HCT116 (cell line): ENCODE measurements around the gene ADK. TPM values are rescaled to one million over a fixed set of nuclear protein-coding genes. Genes with fewer than 3 reads are reported as not detected.

Source experiments
- ATAC-seq: fragments of 200-7000 bp; cut with Tn5 transposase; 2 replicates; pipeline ENCODE4 v1.9.1; 2020; ENCODE audit warnings: mild to moderate bottlenecking, moderate library complexity
- BruUV-seq: library from RNA; stranded (reverse); fragments of 400-500 nt; replicated peaks from 2 replicates; lab custom pipeline; 2021; lab: Mats Ljungman, UMichigan
- CTCF ChIA-PET: fragments of 300-600 bp; sonication (Branson Sonifier 250); formaldehyde crosslinking; loops from one replicate; lab custom pipeline; 2021; ENCODE audit warnings: antibody characterized with exemption; lab: Charles Lee
- POLR2A ChIA-PET: fragments of 300-600, 350-600 bp; sonication (Branson Sonifier 250); formaldehyde crosslinking; loops from one replicate; lab custom pipeline; 2021; ENCODE audit warnings: antibody characterized with exemption; lab: Charles Lee
- RAD21 ChIA-PET, 2 experiments: fragments of 300-600 bp; sonication (Branson Sonifier 250); formaldehyde crosslinking; loops; one replicate each; lab custom pipeline; 2023; ENCODE audit warnings: low total read pairs in 2 of 2; ENCODE audit not compliant: uncharacterized antibody in 2 of 2, unreplicated experiment in 2 of 2, low non-redundant PET in 1 of 2; lab: Charles Lee
- DNase-seq: peaks from one replicate; pipeline ENCODE4 v3.0.0-alpha.2; 2010; ENCODE audit warnings: low read depth, low spot score
- H2AFZ ChIP-seq: fragments of 200-600 bp; shearing (Covaris generic), sonication (generic); 2 replicates; pipeline ENCODE4 v1.6.1; 2017; ENCODE audit warnings: low read depth, mixed run types, mixed read lengths, antibody characterized with exemption, low read length; ENCODE audit not compliant: poor library complexity, severe bottlenecking
- H3K27ac ChIP-seq: 2 replicates; pipeline ENCODE4 v1.5.1; 2012; ENCODE audit warnings: low read depth, low read length
- H3K27me3 ChIP-seq: fragments of 200-600 bp; sonication (generic); 2 replicates; pipeline ENCODE4 v1.6.1; 2016; ENCODE audit warnings: mixed run types, low read length, mixed read lengths; ENCODE audit not compliant: insufficient read depth
- H3K36me3 ChIP-seq, 2 experiments: fragments of 200-500 bp in 1 of 2; fragments of 200-600 bp in 1 of 2; sonication (Bioruptor generic) in 1 of 2; sonication (generic) in 1 of 2; 2 replicates each; pipeline versions ENCODE4 v1.5.1 to v1.6.1; 2014 to 2016; ENCODE audit warnings: low read length in 2 of 2, inconsistent platforms in 1 of 2, mixed read lengths in 1 of 2, mixed run types in 1 of 2; ENCODE audit not compliant: insufficient read depth in 2 of 2, control insufficient read depth in 1 of 2
- H3K4me1 ChIP-seq, 2 experiments: fragments of 200-600 bp in 1 of 2; sonication (generic) in 1 of 2; 2 replicates each; pipeline versions ENCODE4 v1.5.1 to v1.6.1; 2012 to 2017; ENCODE audit warnings: low read length in 2 of 2, inconsistent platforms in 1 of 2, mild to moderate bottlenecking in 1 of 2, mixed read lengths in 1 of 2, mixed run types in 1 of 2, moderate library complexity in 1 of 2; ENCODE audit not compliant: insufficient read depth in 2 of 2, control insufficient read depth in 1 of 2
- H3K4me2 ChIP-seq: fragments of 200-600 bp; sonication (generic); 2 replicates; pipeline ENCODE4 v1.6.1; 2017; ENCODE audit warnings: mixed run types, low read length, mixed read lengths
- H3K4me3 ChIP-seq, 2 experiments: fragments of 200-600 bp in 1 of 2; sonication (generic) in 1 of 2; replicated peaks in 1 of 2; 2 replicates each; pipeline ENCODE4 v1.5.1; 2011 to 2016; ENCODE audit warnings: low read length in 2 of 2, control low read depth in 1 of 2, low read depth in 1 of 2, mild to moderate bottlenecking in 1 of 2, mixed read lengths in 1 of 2, mixed run types in 1 of 2
- H3K79me2 ChIP-seq: fragments of 200-600 bp; sonication (generic); 2 replicates; pipeline ENCODE4 v1.6.1; 2017; ENCODE audit warnings: mild to moderate bottlenecking, mixed run types, low read length, moderate library complexity, mixed read lengths; ENCODE audit not compliant: insufficient read depth
- H3K9ac ChIP-seq: fragments of 200-600 bp; sonication (generic); 2 replicates; pipeline ENCODE4 v1.6.1; 2016; ENCODE audit warnings: low read length, mixed read lengths
- H3K9me2 ChIP-seq: fragments of 200-600 bp; sonication (generic), shearing (Covaris generic); 2 replicates; pipeline ENCODE4 v1.6.1; 2017; ENCODE audit warnings: mixed run types, mild to moderate bottlenecking, moderate library complexity; ENCODE audit not compliant: insufficient read depth
- H3K9me3 ChIP-seq, 2 experiments: fragments of 200-500 bp in 1 of 2; fragments of 200-600 bp in 1 of 2; sonication (Bioruptor generic) in 1 of 2; sonication (generic) in 1 of 2; 2 replicates each; pipeline ENCODE4 v1.6.1; 2014 to 2017; ENCODE audit warnings: low read length in 2 of 2, mixed read lengths in 2 of 2, inconsistent platforms in 1 of 2, low read depth in 1 of 2, mild to moderate bottlenecking in 1 of 2, mixed run types in 1 of 2, moderate library complexity in 1 of 2; ENCODE audit not compliant: control insufficient read depth in 1 of 2, insufficient read depth in 1 of 2
- H4K20me1 ChIP-seq: fragments of 200-600 bp; sonication (generic), shearing (Covaris generic); 2 replicates; pipeline ENCODE4 v1.6.1; 2017; ENCODE audit warnings: mixed run types, mild to moderate bottlenecking, moderate library complexity; ENCODE audit not compliant: insufficient read depth
- CBX3 ChIP-seq: IDR thresholded peaks from 2 replicates; pipeline ENCODE4 v1.6.1; 2012; ENCODE audit warnings: low read depth
- CEBPB ChIP-seq: IDR thresholded peaks from 2 replicates; pipeline ENCODE4 v1.6.1; 2012; ENCODE audit warnings: low read depth
- ELF1 ChIP-seq: IDR thresholded peaks from 2 replicates; pipeline ENCODE4 v1.6.1; 2012; ENCODE audit warnings: low read depth, borderline replicate concordance
- EZH2 ChIP-seq: fragments of 200-600 bp; sonication (generic); IDR thresholded peaks from 2 replicates; pipeline ENCODE4 v1.6.1; 2017; ENCODE audit warnings: antibody characterized with exemption, mixed run types
- EZH2phosphoT487 ChIP-seq: fragments of 200-600 bp; IDR thresholded peaks from 2 replicates; pipeline ENCODE4 v1.6.1; 2018; ENCODE audit warnings: antibody characterized with exemption, borderline replicate concordance
- JUND ChIP-seq: IDR thresholded peaks from 2 replicates; pipeline ENCODE4 v1.6.1; 2012
- POLR2A ChIP-seq: IDR thresholded peaks from 2 replicates; pipeline ENCODE4 v1.7.0; 2011; ENCODE audit warnings: borderline replicate concordance; ENCODE audit not compliant: insufficient read depth, insufficient read length; ENCODE audit errors: extremely low read depth
- SP1 ChIP-seq: IDR thresholded peaks from 2 replicates; pipeline ENCODE4 v1.6.1; 2012; ENCODE audit warnings: low read depth
- SRF ChIP-seq: IDR thresholded peaks from 2 replicates; pipeline ENCODE4 v1.6.1; 2012; ENCODE audit warnings: low read depth
- ZFX ChIP-seq: fragments of 450-650 bp; IDR thresholded peaks from 2 replicates; pipeline ENCODE4 v1.6.1; 2017
- intact Hi-C: fragments of 100-400 bp; cut with micrococcal nuclease; formaldehyde crosslinking; loops from 2 replicates; pipeline ENCODE4 v1.10.0; 2022
- total RNA-seq: library from RNA; stranded (reverse); gene quantifications from one replicate; pipeline ENCODE4 v1.2.1, GENCODE V29; 2021; ENCODE audit not compliant: unreplicated experiment
- TF ChIP-seq, protein P1 (sequence below): IDR thresholded peaks from 2 replicates; pipeline ENCODE4 v1.6.1; 2012; ENCODE audit warnings: low read depth
- TF ChIP-seq, protein P2 (sequence below): IDR thresholded peaks from 2 replicates; pipeline ENCODE4 v1.6.1; 2012
- TF ChIP-seq, protein P3 (sequence below), 3 experiments: fragments of 200-600 bp in 1 of 3; sonication (generic) in 1 of 3; IDR thresholded peaks in 2 of 3; conservative IDR thresholded peaks in 1 of 3; 2 replicates each; pipeline ENCODE4 v1.5.1; 2012 to 2017; ENCODE audit warnings: low read depth in 2 of 3, low read length in 2 of 3, antibody characterized with exemption in 1 of 3, borderline replicate concordance in 1 of 3, control low read depth in 1 of 3, mild to moderate bottlenecking in 1 of 3, mixed read lengths in 1 of 3, mixed run types in 1 of 3, moderate library complexity in 1 of 3; ENCODE audit not compliant: insufficient read depth in 1 of 3
- TF ChIP-seq, protein P4 (sequence below): IDR thresholded peaks from 2 replicates; pipeline ENCODE4 v1.6.1; 2012

Gene ADK
- total RNA-seq, 1 experiment from 2014 or later = 55.0 TPM

DNA sequence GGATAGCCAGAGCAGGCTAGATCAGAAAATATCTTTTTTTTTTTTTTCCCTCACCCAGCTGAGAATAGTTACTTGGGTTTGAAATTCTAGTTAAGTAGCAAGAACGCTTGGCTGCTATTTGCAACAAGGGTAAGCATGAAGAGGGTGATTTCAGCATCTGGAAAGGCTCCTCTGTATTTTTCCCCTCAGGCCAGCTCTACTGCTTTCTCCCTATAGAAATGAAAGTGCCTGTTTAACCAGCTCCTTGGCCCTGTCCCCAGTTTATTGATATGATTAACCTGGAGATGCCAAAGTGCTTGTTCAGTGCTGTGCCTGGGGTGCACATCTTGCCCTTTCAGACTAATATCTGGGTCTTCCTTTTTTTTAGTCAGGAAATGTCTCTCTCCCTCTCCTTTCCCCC lies 37.5 kb upstream of the ADK start:
- CTCF ChIA-PET = no interaction called here
- peaks cover 3 to 12% of the 10 kb centered on the region in 2 experiments; a peak in 3 of 4 replicates for H3K4me1 ChIP-seq
- DNase-seq (no peak), ATAC-seq (no peak)
- no peaks in the 10 kb centered on the region for H3K9me2 ChIP-seq
- no peaks in the 10 kb centered on the region for H4K20me1 ChIP-seq
- H2AFZ ChIP-seq = no peak overlapping the region
- intact Hi-C loops = no loop called here
- TF ChIP-seq, protein P1, sequence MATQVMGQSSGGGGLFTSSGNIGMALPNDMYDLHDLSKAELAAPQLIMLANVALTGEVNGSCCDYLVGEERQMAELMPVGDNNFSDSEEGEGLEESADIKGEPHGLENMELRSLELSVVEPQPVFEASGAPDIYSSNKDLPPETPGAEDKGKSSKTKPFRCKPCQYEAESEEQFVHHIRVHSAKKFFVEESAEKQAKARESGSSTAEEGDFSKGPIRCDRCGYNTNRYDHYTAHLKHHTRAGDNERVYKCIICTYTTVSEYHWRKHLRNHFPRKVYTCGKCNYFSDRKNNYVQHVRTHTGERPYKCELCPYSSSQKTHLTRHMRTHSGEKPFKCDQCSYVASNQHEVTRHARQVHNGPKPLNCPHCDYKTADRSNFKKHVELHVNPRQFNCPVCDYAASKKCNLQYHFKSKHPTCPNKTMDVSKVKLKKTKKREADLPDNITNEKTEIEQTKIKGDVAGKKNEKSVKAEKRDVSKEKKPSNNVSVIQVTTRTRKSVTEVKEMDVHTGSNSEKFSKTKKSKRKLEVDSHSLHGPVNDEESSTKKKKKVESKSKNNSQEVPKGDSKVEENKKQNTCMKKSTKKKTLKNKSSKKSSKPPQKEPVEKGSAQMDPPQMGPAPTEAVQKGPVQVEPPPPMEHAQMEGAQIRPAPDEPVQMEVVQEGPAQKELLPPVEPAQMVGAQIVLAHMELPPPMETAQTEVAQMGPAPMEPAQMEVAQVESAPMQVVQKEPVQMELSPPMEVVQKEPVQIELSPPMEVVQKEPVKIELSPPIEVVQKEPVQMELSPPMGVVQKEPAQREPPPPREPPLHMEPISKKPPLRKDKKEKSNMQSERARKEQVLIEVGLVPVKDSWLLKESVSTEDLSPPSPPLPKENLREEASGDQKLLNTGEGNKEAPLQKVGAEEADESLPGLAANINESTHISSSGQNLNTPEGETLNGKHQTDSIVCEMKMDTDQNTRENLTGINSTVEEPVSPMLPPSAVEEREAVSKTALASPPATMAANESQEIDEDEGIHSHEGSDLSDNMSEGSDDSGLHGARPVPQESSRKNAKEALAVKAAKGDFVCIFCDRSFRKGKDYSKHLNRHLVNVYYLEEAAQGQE = no peak
- TF ChIP-seq, protein P2, sequence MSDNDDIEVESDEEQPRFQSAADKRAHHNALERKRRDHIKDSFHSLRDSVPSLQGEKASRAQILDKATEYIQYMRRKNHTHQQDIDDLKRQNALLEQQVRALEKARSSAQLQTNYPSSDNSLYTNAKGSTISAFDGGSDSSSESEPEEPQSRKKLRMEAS = no peak
- TF ChIP-seq EZH2 (no peak), JUND (no peak), SRF (no peak), SP1 (no peak), CEBPB (no peak)
- RAD21 ChIA-PET = no interaction called here
- no peak overlapping the region for H3K27ac ChIP-seq
- H3K4me3 ChIP-seq = no peak overlapping the region
- H3K79me2 ChIP-seq = peaks cover 24% of the 10 kb centered on the region; the same call in 1 of the 2 replicates
- no TSS peak for BruUV-seq
- peaks cover 62 to 81% of the 10 kb centered on the region in 2 experiments for H3K36me3 ChIP-seq
- POLR2A ChIA-PET = no interaction called here
- no peaks in the 10 kb centered on the region for H3K27me3 ChIP-seq
- no peak overlapping the region for H3K9ac ChIP-seq
- H3K9me3 ChIP-seq = no peaks in the 10 kb centered on the region
- no peak overlapping the region for H3K4me2 ChIP-seq

DNA sequence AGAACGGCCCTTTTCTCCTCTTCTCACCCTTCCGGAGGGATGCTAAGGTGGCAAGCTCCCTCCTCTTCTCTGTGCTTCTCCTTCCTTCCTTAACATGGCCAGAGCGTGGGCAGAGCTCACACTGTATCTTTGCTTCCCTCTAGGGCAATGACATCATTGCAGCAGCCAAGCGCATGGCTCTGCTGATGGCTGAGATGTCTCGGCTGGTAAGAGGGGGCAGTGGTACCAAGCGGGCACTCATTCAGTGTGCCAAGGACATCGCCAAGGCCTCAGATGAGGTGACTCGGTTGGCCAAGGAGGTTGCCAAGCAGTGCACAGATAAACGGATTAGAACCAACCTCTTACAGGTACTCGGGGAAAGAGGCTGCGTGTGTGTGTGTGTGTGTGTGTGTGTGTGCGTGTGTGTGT lies 37.0 kb upstream of the ADK start:
- no TSS peak for BruUV-seq
- Histone ChIP-seq H3K4me2 (no peak overlapping the region), H3K9me2 (no peaks in the 10 kb centered on the region), H3K27me3 (no peaks in the 10 kb centered on the region), H3K79me2 (peaks cover 23% of the 10 kb centered on the region; the same call in 1 of the 2 replicates), H3K36me3 (peaks cover 58 to 77% of the 10 kb centered on the region in 2 experiments), H3K27ac (no peak overlapping the region), H3K9ac (no peak overlapping the region), H4K20me1 (no peaks in the 10 kb centered on the region), H2AFZ (no peak overlapping the region), H3K4me3 (no peak overlapping the region), H3K4me1 (peaks cover 8 to 17% of the 10 kb centered on the region in 2 experiments), H3K9me3 (no peaks in the 10 kb centered on the region)
- DNase-seq (no peak), ATAC-seq (no peak)
- RAD21 ChIA-PET = no interaction called here
- CTCF ChIA-PET = no interaction called here
- intact Hi-C loops = no loop called here
- POLR2A ChIA-PET = no interaction called here
- TF ChIP-seq, protein P3, sequence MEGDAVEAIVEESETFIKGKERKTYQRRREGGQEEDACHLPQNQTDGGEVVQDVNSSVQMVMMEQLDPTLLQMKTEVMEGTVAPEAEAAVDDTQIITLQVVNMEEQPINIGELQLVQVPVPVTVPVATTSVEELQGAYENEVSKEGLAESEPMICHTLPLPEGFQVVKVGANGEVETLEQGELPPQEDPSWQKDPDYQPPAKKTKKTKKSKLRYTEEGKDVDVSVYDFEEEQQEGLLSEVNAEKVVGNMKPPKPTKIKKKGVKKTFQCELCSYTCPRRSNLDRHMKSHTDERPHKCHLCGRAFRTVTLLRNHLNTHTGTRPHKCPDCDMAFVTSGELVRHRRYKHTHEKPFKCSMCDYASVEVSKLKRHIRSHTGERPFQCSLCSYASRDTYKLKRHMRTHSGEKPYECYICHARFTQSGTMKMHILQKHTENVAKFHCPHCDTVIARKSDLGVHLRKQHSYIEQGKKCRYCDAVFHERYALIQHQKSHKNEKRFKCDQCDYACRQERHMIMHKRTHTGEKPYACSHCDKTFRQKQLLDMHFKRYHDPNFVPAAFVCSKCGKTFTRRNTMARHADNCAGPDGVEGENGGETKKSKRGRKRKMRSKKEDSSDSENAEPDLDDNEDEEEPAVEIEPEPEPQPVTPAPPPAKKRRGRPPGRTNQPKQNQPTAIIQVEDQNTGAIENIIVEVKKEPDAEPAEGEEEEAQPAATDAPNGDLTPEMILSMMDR (IDR thresholded peaks at IDR 0.05 in 2 of 3, conservative IDR thresholded peaks at IDR 0.05 in 1 of 3; ENCODE audit: borderline replicate concordance in 1 of 3, insufficient read depth in 1 of 3, low read depth in 2 of 3, low read length in 2 of 3) = no peak
- TF ChIP-seq SP1 (no peak), POLR2A (no peak), EZH2 (no peak), ZFX (no peak), JUND (no peak), ELF1 (no peak), EZH2phosphoT487 (no peak), CBX3 (no peak)
- TF ChIP-seq, protein P4, sequence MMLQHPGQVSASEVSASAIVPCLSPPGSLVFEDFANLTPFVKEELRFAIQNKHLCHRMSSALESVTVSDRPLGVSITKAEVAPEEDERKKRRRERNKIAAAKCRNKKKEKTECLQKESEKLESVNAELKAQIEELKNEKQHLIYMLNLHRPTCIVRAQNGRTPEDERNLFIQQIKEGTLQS = no peak
- TF ChIP-seq, protein P2 = no peak
